SIG-M5 (cell line): ENCODE measurements around the gene VSNL1.

Source experiments
- DNase-seq: peaks from one replicate; lab custom pipeline; 2025; lab: John Stamatoyannopoulos, UW

VSNL1 gene

DNA sequence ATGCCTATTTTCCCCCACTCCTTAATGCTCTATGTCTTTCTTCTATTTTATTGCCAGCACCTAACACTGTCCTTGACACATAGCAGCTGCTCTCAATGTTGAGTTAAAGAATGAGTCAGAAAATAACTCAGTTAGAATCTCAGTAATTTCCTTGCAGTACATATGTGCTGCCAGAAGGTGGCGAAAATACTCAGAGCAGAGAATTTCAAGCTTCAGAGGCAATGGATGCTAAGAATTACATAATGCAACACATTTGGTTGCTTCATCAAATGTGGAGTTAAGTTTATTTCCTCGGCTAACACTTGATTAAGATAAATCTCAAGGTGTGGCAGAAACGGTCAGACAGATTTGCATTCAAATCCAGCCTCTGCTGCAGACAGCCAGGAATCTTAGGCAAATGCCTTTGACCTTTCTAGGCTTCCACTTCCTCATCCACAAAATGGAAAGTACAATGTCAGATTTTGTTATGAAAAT is 105.6 kb downstream of the VSNL1 start:
- DNase-seq = peak; percentile 65

DNA sequence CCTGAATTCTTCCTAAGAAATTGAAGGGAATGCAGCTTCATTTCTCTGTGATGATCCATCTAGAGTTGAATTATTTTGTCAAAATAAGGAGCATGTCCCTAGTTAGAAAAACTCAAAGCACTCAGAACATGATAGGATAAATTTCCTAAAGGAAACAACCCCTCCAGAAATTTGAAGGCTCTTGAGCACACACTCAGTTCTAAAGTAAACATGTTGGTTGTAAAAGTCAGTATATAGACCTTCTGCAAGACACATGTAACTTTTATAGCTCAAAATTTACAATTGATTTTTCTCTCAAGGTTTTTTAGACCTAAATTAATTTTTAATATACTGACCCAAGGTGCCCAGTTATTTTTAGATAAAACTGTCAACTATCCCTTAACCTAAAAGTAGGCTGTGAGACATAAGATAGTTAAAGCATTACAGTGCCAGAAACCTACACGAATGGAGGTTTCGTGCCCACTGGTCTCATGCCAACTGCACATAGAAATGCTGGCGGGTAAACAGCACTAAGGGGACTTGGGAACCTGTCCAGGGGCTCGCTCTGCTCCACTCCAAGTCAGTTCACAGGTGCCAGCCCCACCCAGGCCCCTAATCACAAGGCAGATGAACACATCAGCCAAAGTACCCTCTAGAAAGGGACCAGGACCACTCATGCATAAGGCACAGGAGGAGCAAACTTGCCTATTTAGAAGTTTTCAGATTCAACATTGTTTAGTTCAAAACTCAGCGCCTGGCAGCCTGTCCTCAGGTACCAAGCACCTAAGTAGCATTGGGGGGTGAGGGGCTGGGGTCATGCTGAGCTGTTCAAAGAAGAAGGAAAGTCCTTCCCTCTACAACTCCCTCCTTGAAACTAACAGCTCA is 106.6 kb downstream of the VSNL1 start:
- DNase-seq = no peak

DNA sequence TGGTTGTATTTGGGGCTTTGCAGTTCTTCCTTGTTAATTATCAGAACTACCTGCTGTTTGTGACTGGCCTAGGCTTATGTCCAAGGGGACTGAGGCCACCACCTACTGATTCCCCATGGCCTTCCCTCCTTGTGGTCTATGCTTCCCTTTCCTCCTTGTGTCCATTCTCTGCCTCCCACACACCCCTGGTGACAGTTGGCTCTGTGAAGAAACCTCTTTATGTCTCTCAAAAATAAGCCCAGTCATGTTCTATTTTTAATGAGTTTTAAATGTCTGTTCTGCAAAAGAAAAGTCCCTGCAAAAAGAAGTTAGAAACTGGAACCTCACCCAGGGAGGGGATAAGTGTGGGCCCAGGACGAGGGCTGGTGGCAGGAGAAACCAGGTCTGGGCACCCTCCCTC is 108.1 kb downstream of the VSNL1 start:
- DNase-seq = no peak

DNA sequence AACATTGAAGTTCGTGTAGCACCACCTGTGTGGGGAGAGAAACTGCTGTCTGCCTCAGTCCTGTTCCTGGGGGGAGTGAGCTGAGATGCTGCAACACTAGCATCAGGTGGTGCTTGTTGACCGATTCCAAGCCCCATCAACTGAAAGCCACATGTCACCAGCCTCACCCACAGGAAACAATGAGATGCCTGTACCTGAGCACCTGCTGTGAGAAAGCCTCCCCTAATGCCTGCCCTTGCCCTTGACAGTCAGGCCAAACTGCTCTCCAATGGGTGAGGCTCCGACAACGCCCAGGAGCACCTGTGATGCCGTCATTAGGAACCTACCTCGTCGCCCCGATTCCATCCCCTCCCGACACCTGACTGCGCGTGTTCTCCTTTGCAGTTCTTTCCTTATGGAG is 108.5 kb downstream of the VSNL1 start:
- DNase-seq = no peak

DNA sequence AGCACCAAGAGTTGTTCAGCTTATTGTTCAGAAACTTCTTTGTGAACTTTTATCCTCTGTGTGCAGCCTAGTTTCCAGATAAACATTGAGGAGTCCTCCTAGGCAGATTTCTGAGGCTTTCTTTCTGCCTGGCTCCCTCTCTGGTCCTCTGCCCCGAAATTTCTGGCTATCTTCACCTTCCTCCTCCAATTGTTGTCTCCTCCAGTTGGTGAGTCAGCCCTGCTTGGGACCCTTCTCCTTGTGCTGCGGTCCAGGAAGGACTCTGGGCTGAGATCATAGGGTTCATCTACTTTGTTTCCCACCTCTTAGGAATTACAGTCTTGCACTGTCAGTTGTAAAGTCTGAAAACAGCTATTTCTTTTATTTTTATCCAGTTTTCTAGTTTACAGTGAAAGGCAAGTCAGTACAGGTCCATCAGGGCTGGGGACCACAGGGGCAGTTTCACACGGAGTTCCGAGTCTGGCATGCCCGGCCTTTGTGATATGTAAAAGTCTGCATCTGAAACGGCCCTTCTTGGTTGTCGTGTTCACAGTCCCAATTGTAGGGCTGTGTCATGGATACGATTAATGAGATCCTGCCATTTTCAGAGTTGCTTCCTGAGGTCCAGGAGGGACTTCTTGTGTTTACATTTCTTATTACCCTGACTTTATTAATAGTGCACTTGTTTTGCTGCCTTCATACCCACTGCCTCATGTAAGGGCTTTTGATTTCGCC is 112.3 kb downstream of the VSNL1 start:
- DNase-seq = no peak

DNA sequence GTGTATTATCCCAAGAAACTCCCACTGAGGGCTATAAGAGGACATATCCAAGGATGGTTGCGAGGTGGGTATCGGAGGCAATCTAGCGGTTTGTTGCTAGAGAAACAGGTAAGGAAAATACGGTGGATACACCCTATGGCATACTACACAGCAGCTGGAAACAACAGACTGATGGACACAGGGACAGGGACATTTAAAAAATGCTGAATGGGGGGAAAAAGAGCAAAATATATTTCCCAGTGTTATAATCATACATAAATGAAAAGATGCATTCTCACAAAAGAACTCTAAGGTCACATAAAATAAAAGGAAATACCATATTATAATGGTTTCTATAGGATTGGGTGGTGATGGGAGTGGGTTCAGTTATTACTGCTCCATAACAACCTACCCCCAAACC is 117.3 kb downstream of the VSNL1 start:
- DNase-seq = no peak

DNA sequence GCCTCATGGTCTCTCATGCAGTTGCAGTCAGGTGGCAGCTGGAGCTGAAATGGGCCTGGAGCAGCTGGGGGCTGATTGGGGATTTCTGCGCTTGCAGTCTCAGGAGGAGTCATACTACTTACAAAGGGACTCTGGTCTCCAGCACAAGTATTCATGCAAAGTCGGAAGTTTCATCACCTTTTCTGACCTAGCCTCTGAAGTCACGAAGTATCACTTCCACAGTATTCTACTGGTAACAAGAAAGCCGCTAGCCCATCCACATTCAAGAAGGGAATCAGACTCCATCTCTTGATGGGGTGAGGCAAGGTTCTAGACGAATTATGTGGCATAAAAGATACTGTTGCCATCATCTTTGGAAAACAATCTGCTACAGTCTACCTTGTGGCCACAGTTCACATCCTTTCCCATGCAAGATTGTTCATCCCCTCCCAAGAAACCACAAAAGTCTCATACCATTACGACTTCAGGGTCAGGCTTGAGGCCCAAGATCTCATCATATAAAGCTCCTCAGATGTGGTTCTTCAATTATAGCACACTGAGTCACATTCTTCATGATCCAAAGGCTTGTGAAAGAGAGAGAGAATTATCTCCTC is 117.9 kb downstream of the VSNL1 start:
- no peak for DNase-seq

DNA sequence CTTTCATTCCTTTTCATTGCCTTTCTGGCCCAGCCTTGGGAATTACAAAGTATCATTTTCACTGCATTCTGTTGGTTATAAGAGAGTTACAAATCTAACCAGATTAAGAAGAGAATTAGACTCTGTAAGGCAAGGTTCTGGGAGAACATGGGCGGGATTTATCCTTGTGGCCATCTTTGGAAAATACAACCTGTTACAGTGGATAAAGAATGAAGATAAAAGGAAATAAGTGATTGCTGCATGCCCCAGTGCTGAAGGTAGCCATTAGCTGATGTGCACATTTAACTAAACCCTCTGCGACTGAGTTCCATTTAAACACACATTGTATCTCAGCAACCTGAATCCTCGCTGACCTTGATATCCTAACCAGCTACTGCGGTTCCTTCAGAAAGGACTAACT is 119.7 kb downstream of the VSNL1 start:
- no peak for DNase-seq

DNA sequence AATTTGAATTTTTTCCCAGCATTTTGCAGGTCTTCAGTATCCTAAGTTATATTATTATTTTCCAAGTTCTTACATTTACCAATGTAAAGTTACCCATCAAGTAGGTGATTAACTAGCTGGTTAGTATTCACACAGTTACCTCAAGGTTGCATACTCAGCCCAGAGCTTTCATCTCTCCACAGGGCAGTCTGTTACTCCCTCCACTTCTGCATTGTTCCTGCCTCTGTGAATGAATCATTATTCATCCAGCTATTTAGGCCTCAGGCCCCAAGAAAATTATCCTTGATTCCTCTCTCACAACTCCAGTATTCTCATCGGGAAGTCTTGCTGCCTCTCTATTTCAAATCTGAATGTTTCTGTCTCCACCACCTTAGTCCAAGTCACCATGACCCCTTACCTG is 121.0 kb downstream of the VSNL1 start:
- no peak for DNase-seq

DNA sequence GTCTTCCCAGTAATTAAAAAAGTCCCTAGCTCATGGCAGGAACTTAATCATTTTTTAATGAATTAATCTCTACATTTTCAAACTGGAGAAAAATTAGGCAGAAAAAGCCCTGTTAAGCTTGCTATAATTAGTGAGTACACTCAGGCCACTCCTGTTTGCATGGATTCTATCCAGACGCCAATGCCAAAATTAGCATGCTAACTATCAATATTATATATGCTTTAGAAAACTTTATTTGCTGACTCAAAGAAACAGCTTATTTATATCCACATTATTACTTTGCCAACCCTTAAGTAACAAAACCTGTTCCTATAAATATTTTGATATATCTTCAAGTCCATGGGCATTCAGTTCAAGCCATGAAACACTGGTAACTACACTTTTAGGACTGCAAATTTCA is 122.2 kb downstream of the VSNL1 start:
- DNase-seq = no peak

DNA sequence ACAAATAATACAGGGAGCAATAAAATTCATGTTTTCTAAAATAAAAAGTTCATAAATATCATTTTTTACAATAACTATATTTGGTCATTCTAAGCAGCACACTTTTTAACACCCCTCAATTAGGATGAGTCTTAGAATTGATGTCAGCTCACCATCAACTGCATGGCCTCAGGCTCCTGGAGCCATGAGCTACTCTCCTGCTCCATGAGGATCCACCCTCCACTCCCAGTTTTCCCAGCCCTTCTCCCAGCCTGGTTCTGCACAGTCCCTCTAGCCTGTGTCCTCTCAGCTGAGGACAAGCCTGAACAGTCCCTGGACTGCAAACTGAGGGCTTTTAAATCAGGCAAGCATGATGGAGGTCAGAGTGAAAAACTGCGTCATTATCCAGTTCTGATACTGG is 124.0 kb downstream of the VSNL1 start:
- DNase-seq = no peak

DNA sequence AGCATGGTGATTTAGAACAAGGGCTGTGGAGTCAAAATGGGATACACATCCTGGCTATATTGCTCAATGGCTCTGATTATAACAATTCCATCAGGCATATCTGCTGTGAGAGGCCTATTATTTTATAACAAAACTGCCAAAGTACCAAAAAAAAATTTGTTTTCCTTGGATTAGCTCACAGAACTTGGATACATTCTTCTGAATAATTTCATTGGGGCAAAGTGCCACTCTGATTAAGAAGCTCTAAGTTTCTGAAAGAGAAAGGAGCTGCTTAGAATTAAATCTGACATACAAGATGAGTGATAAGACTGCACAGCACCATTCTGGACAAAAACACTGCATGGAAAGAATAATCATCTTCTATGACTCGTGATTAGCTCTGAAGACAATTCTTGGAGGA is 127.4 kb downstream of the VSNL1 start:
- DNase-seq = no peak

DNA sequence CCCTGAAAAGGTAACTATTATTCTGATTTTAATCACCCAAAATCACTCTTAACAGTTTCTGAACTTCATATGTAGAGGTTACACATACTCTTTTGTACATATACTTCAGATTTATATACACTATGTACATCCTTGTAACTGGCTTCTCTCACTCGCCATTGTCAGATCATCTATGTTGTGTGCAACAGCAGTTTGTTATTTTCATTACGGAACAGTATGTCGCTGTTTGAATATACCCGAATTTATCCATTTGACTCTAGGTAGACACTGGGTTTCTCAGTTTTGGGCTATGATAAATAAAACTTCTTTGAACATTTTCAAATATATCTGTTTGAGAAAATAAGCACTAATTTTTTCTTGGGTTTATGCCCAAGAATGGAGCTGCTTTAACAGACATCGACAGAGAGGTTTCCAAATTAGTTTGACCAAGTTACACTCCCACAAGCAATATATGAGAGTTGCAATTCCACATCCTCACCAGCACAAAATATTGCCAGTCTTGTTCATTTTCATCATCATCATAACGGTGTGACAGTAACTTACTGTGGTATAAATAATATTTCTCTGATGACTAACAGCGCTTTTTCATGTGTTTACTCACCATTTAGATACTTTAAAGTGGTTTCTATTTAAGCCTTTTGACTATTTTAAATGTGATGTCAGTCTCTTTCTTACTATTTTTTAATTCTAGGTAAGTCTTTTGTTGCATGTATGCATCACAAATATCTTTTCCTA is 132.3 kb downstream of the VSNL1 start:
- DNase-seq = no peak

DNA sequence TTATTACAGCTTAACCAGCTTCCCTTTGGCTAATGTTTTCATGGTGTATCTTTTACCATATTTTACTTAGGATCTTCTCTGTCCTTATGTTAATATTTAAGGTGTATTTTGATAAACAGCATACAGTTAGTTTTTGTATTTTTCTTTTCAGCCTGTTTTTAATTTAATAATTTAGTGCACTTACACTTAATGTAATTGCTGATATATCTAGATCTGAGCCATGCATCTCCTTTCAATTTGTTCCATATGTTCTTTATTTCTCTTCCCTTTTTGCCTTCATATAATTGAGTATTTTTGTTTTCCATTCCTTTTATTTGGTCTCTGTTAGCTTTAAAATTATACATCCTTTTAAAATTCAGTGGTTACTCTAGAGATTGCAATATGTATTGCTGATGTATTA is 134.3 kb downstream of the VSNL1 start:
- no peak for DNase-seq

DNA sequence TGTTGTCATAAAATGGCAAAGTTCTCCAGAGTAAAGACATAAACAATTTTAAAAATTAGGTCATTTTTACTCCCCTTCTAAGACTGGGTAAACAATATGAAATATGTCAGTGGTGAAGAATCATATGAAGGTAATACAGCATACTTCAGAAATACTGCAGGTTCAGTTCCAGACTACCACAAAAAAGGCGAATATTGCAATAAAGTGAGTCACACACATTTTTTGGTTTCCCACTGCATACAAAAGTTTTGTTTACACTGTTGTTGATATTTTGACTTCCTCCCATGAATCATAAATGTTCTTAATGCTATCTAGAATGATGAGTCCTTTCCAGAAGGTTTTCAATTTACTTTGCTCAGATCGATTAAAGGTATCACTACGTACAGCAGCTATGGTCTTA is 139.6 kb downstream of the VSNL1 start:
- DNase-seq = no peak

DNA sequence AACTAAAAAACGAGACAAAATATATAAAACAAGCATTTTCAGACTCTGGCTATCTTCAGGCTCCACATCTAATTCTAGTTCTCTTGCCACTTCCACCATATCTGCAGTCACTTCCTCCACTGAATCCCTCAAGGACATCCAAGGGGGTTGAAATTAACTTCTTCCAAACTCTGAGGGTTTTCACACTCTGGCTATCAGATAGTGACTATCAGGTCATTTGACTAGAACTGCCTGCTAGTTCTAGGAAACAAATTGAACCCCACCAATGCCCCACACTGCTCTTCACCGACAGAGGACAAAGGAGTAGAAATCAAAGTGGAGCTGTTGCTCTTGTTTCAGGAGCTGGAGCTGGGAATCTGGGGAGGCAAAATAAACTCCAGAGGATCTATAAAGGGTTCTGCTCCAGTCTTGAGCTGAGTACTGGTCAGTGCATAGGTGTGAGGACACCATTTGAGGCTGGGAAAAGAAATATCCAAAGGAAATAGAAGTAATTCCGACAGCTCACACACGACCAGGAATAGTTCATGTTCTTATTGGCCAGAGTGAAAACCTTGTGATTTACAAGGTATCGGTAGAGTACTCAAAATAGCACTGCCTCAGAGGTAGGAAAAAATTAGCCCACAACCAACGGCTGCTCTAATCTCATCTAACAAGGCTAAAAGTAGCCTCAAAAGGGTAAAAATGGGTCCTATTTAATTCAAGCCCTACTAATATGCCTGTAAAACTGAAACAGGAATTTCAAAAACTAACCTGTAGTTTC is 141.8 kb downstream of the VSNL1 start:
- no peak for DNase-seq

DNA sequence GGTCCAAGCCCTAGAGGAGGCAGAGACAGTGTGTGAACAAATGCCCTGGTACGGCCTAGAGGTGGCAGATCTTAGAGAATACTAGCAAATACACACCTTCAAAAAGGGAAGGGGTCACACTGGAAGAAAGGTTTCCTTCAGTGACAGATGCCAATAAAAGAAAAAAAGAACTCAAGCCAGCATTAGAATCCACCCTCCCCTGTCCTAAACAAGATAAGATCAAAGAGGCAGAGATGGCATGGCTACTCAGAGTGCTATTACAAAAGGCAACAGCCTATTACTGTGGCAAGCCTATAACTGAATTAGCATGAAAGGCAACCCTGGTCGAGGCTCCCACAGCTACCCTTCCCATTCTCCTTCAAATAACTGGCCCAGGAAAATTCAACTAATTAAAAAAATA is 143.5 kb downstream of the VSNL1 start:
- DNase-seq = no peak

DNA sequence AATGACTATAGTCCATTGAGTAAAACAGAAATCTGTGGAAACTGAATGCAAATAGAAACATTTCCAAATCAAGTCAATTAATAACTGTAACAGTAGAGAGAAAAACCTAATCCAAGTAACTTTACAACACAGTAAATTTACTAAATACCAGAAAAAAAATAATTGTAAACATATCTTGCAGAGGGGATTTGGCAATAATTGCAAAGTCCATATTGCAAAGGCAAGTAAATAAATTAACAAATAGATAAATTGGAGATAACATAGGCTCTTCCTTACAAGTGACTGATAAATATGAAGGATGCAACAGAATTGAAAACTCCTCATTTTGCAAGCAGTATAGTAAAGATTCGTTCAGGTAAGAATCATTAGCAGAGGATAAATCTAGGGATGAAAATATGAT is 148.1 kb downstream of the VSNL1 start:
- no peak for DNase-seq

DNA sequence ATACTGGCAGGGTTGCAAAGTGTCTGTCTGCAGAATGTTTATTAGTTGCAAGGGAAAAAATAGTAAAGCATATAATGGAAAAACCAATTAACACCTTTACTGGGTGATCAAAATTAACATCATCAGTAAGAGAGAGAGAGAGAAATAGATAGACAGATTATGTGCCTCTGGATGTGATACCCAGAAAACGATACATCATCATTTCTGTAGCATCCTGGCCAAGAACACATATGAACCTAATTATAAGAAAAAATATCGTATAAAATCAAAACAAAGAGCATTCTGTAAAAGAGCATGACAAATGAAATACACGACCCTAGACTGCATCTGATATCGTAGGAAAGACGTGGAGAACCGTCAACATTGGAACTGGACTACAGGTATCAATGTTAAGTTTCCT is 148.5 kb downstream of the VSNL1 start:
- no peak for DNase-seq

DNA sequence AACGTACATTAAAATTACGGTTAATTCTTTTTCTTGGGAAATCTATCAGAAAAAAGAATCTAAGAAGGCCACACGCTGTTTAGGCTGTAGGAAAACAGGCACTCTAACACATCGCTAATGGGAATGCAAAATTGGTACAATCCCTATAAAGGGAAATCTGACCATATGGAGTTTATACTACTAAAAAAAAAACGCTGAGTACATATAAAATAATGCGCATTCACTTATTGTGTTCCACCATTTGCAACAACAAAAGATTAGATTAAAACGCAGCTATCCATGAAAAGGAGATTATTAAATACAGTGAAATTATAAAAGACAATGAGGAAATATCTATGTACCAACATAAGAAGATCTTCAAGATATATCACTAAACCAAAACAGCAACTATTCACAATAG is 150.3 kb downstream of the VSNL1 start:
- no peak for DNase-seq
